GM12801 (cell line): ENCODE data around the gene CCDC87.

Experiments
- CTCF ChIP-seq: IDR thresholded peaks from one replicate; pipeline ENCODE4 v1.5.1; 2011; ENCODE audit warnings: control low read depth; ENCODE audit not compliant: insufficient read length; ENCODE audit errors: extremely low read depth

The CCDC87 gene

GRCh38 chr11:66632952-66633351 is 40.1 kb upstream of the CCDC87 start:
- no peak for TF ChIP-seq CTCF

- TF ChIP-seq CTCF = no peak
Observed at GRCh38 chr11:66631883-66632282, 39.0 kb upstream of the CCDC87 start.

- TF ChIP-seq CTCF = no peak
Observed at GRCh38 chr11:66629356-66629755, 36.5 kb upstream of the CCDC87 start.

- TF ChIP-seq CTCF = no peak
Observed at GRCh38 chr11:66628061-66628603, 35.3 kb upstream of the CCDC87 start.

GRCh38 chr11:66626926-66627325 is 34.1 kb upstream of the CCDC87 start:
- TF ChIP-seq CTCF = no peak

- no peak for TF ChIP-seq CTCF
Observed at GRCh38 chr11:66626382-66626781, 33.5 kb upstream of the CCDC87 start.

- no peak for TF ChIP-seq CTCF
Observed at GRCh38 chr11:66625752-66626149, 32.9 kb upstream of the CCDC87 start.
